Uterus (tissue), 2 donors: ENCODE results near the gene CAGE1.

Source experiments
- CTCF ChIP-seq, 4 experiments: fragments of 200-600 bp in 2 of 4; fragments of 450-650 bp in 2 of 4; sonication (generic) in 2 of 4; IDR thresholded peaks; one replicate each; pipeline ENCODE4 v1.5.1; 2016 to 2019; ENCODE audit warnings: antibody characterized with exemption in 4 of 4, mild to moderate bottlenecking in 2 of 4, moderate library complexity in 1 of 4
- POLR2A ChIP-seq, 2 donors: fragments of 450-650 bp; IDR thresholded peaks; one replicate each; pipeline ENCODE4 v1.6.1; 2016; ENCODE audit warnings: antibody characterized with exemption in 2 of 2, mild to moderate bottlenecking in 1 of 2, moderate library complexity in 1 of 2

GRCh38 chr6:7402716-7403115, 13.2 kb upstream of the CAGE1 start:
- TF ChIP-seq POLR2A (IDR thresholded peaks at IDR 0.05) (no peak), CTCF (IDR thresholded peaks at IDR 0.05) (no peak)
